ENCODE measurements around the gene ANKRD6.

ANKRD6 gene

GRCh38 chr6:89404512-89404911 is 28.4 kb upstream of the ANKRD6 start:
- H3K4me3 ChIP-seq (ENCODE audit: low read depth, low read length): no peak overlapping the region
- DNase-seq (ENCODE audit: low read depth): no peak
- no peak for TF ChIP-seq CTCF (IDR thresholded peaks at IDR 0.05; ENCODE audit: low read depth, low read length, missing control alignments)

- no peak for DNase-seq (ENCODE audit: low read depth)
- H3K4me3 ChIP-seq (ENCODE audit: low read depth, low read length): no peak overlapping the region
- TF ChIP-seq CTCF (IDR thresholded peaks at IDR 0.05; ENCODE audit: low read depth, low read length, missing control alignments): no peak
Observed at GRCh38 chr6:89406141-89406540, 26.8 kb upstream of the ANKRD6 start.

- peak overlapping the region; percentile 90 for H3K4me3 ChIP-seq (ENCODE audit: low read depth, low read length)
- no peak for DNase-seq (ENCODE audit: low read depth)
- no peak for TF ChIP-seq CTCF (IDR thresholded peaks at IDR 0.05; ENCODE audit: low read depth, low read length, missing control alignments)
Observed at GRCh38 chr6:89409461-89410035, 23.4 kb upstream of the ANKRD6 start.

- TF ChIP-seq CTCF (IDR thresholded peaks at IDR 0.05; ENCODE audit: low read depth, low read length, missing control alignments): no peak
- H3K4me3 ChIP-seq (ENCODE audit: low read depth, low read length): peak overlapping the region; percentile 90
- no peak for DNase-seq (ENCODE audit: low read depth)
Observed at GRCh38 chr6:89410231-89410761, 22.7 kb upstream of the ANKRD6 start.

GRCh38 chr6:89410788-89411144 is 22.2 kb upstream of the ANKRD6 start:
- TF ChIP-seq CTCF (IDR thresholded peaks at IDR 0.05; ENCODE audit: low read depth, low read length, missing control alignments): no peak
- DNase-seq (ENCODE audit: low read depth): no peak
- H3K4me3 ChIP-seq (ENCODE audit: low read depth, low read length): peak overlapping the region; percentile 90

- H3K4me3 ChIP-seq (ENCODE audit: low read depth, low read length): peak overlapping the region; percentile 90
- no peak for DNase-seq (ENCODE audit: low read depth)
- no peak for TF ChIP-seq CTCF (IDR thresholded peaks at IDR 0.05; ENCODE audit: low read depth, low read length, missing control alignments)
Observed at GRCh38 chr6:89411145-89412070, 21.5 kb upstream of the ANKRD6 start.
